Right atrium auricular region (tissue), 2 donors: ENCODE results near the gene UROD. TPM values are rescaled to one million over a fixed set of nuclear protein-coding genes. Genes with fewer than 3 reads are reported as not detected.

Experiments
- DNase-seq: peaks from one replicate; pipeline ENCODE4 v3.0.0-alpha.2; 2019; ENCODE audit warnings: low spot score
- H3K27ac ChIP-seq, 2 donors: fragments of 200-600 bp; sonication (generic); 1 replicate in 1 of 2; 2 replicates in 1 of 2; pipeline ENCODE4 v1.5.1; 2016 to 2019
- H3K27me3 ChIP-seq, 2 donors: fragments of 200-600 bp; sonication (generic); one replicate each; pipeline versions ENCODE4 v1.5.1 to v1.6.0; 2017 to 2019
- H3K36me3 ChIP-seq: fragments of 200-600 bp; sonication (generic); one replicate; pipeline ENCODE4 v1.5.1; 2016
- H3K4me1 ChIP-seq, 2 donors: fragments of 200-600 bp; sonication (generic); one replicate each; pipeline versions ENCODE4 v1.5.1 to v1.6.0; 2017 to 2019
- H3K4me3 ChIP-seq, 2 donors: fragments of 200-600 bp; sonication (generic); 1 replicate in 1 of 2; 2 replicates in 1 of 2; pipeline ENCODE4 v1.5.1; 2017 to 2019; ENCODE audit warnings: mild to moderate bottlenecking in 1 of 2, moderate library complexity in 1 of 2
- H3K9me3 ChIP-seq, 2 donors: fragments of 200-600 bp; sonication (generic); one replicate each; pipeline ENCODE4 v1.5.1; 2019
- total RNA-seq, 2 donors: library from RNA; depleted of rRNA; stranded (reverse); fragments of >200 nt; gene quantifications; one replicate each; pipeline ENCODE4 v1.1.0, GENCODE V29; 2016
- TF ChIP-seq, protein P1 (sequence below), 2 donors: fragments of 200-600 bp; sonication (generic); IDR thresholded peaks; one replicate each; pipeline ENCODE4 v1.5.1; 2019; ENCODE audit warnings: antibody characterized with exemption in 2 of 2

The UROD gene
- total RNA-seq, 2 donors from 2014 or later: 56.7 to 63.0 TPM

DNA sequence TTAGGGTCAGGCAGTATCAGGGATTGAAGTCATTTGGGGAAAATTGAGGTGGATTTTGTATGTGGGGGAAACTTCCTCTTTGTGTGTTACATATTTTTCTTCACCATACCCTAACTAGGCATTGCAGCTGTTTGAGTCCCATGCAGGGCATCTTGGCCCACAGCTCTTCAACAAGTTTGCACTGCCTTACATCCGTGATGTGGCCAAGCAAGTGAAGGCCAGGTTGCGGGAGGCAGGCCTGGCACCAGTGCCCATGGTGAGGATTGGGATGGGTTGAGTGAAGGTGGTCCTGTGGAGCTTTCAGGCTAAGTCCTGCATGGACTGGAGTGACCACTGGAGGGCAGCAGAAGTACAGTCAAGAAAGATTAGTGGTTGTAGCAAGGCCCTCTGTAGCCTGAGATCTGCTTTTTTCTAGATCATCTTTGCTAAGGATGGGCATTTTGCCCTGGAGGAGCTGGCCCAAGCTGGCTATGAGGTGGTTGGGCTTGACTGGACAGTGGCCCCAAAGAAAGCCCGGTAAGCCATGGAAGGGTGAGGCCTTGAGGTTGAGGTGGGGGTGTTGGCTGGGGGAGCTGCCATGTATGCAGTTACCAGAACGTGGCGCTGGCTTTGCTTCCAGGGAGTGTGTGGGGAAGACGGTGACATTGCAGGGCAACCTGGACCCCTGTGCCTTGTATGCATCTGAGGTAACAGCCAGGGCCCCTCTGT lies 2.4 kb downstream of the UROD start:
- Histone ChIP-seq H3K4me1 (peaks cover 0 to 38% of the 10 kb centered on the region in 2 donors), H3K27me3 (no peaks in the 10 kb centered on the region), H3K9me3 (no peaks in the 10 kb centered on the region), H3K27ac (no peak overlapping the region), H3K4me3 (no peak overlapping the region), H3K36me3 (peaks cover under 1% of the 10 kb centered on the region)
- DNase-seq: peak; percentile 87
- TF ChIP-seq, protein P1, sequence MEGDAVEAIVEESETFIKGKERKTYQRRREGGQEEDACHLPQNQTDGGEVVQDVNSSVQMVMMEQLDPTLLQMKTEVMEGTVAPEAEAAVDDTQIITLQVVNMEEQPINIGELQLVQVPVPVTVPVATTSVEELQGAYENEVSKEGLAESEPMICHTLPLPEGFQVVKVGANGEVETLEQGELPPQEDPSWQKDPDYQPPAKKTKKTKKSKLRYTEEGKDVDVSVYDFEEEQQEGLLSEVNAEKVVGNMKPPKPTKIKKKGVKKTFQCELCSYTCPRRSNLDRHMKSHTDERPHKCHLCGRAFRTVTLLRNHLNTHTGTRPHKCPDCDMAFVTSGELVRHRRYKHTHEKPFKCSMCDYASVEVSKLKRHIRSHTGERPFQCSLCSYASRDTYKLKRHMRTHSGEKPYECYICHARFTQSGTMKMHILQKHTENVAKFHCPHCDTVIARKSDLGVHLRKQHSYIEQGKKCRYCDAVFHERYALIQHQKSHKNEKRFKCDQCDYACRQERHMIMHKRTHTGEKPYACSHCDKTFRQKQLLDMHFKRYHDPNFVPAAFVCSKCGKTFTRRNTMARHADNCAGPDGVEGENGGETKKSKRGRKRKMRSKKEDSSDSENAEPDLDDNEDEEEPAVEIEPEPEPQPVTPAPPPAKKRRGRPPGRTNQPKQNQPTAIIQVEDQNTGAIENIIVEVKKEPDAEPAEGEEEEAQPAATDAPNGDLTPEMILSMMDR (IDR thresholded peaks at IDR 0.05): peak; percentile 90 to 93

- no peak overlapping the region for H3K27ac ChIP-seq
- no peak overlapping the region for H3K4me3 ChIP-seq
- no peaks in the 10 kb centered on the region for H3K27me3 ChIP-seq
- H3K4me1 ChIP-seq: peaks cover 0 to 27% of the 10 kb centered on the region in 2 donors
- TF ChIP-seq, protein P1 (IDR thresholded peaks at IDR 0.05): no peak
- DNase-seq: no peak
- H3K9me3 ChIP-seq: no peaks in the 10 kb centered on the region
- H3K36me3 ChIP-seq: no peaks in the 10 kb centered on the region
These were observed 3.6 kb downstream of the UROD start for GRCh38 chr1:45015683-45016082.

- H3K27ac ChIP-seq: no peak overlapping the region
- H3K36me3 ChIP-seq: no peaks in the 10 kb centered on the region
- H3K9me3 ChIP-seq: no peaks in the 10 kb centered on the region
- H3K4me3 ChIP-seq: no peak overlapping the region
- H3K4me1 ChIP-seq: peaks cover 0 to 27% of the 10 kb centered on the region in 2 donors
- DNase-seq: no peak
- TF ChIP-seq, protein P1 (IDR thresholded peaks at IDR 0.05): no peak
- H3K27me3 ChIP-seq: no peaks in the 10 kb centered on the region
These were observed 4.1 kb downstream of the UROD start for GRCh38 chr1:45016090-45016697.

- H3K27me3 ChIP-seq: no peaks in the 10 kb centered on the region
- no peaks in the 10 kb centered on the region for H3K9me3 ChIP-seq
- H3K27ac ChIP-seq: no peak overlapping the region
- peaks cover 0 to 21% of the 10 kb centered on the region in 2 donors for H3K4me1 ChIP-seq
- DNase-seq: no peak
- TF ChIP-seq, protein P1 (IDR thresholded peaks at IDR 0.05): no peak
- no peak overlapping the region for H3K4me3 ChIP-seq
- no peaks in the 10 kb centered on the region for H3K36me3 ChIP-seq
These were observed 4.7 kb downstream of the UROD start for GRCh38 chr1:45016767-45017166.

GRCh38 chr1:45018599-45019230 lies 6.7 kb downstream of the UROD start:
- DNase-seq: peak; percentile 55
- no peaks in the 10 kb centered on the region for H3K9me3 ChIP-seq
- TF ChIP-seq, protein P1 (IDR thresholded peaks at IDR 0.05): peak; percentile 37 to 75

More at GRCh38 chr1:45018599-45019230, 6.7 kb downstream of the UROD start:
- H3K4me1 ChIP-seq: peaks cover 0 to 7% of the 10 kb centered on the region in 2 donors
- H3K36me3 ChIP-seq: no peaks in the 10 kb centered on the region
- H3K27ac ChIP-seq: no peak overlapping the region
- H3K27me3 ChIP-seq: no peaks in the 10 kb centered on the region
- H3K4me3 ChIP-seq: no peak overlapping the region
